Esophagus squamous epithelium (tissue), 5 donors: ENCODE measurements around the gene SGCD. TPM values are rescaled to one million over a fixed set of nuclear protein-coding genes. Genes with fewer than 3 reads are reported as not detected.

Experiments
- DNase-seq: peaks from one replicate; lab custom pipeline; 2025; lab: John Stamatoyannopoulos, UW
- H3K27ac ChIP-seq, 4 donors: fragments of 200-600 bp; sonication (generic); one replicate each; pipeline ENCODE4 v1.5.1; 2016 to 2019; ENCODE audit warnings: mild to moderate bottlenecking in 1 of 4
- H3K27me3 ChIP-seq, 4 donors: fragments of 200-600 bp; sonication (generic); 1 replicate in 3 of 4; 2 replicates in 1 of 4; pipeline versions ENCODE4 v1.5.1 to v1.6.0; 2017 to 2021; ENCODE audit warnings: antibody characterized with exemption in 1 of 4
- H3K36me3 ChIP-seq, 3 donors: fragments of 200-600 bp; sonication (generic); one replicate each; pipeline ENCODE4 v1.5.1; 2016 to 2019
- H3K4me1 ChIP-seq, 3 donors: fragments of 200-600 bp; sonication (generic); one replicate each; pipeline ENCODE4 v1.5.1; 2017 to 2019
- H3K4me3 ChIP-seq, 4 donors: fragments of 200-600 bp; sonication (generic); 1 replicate in 3 of 4; 2 replicates in 1 of 4; pipeline ENCODE4 v1.5.1; 2016 to 2019; ENCODE audit warnings: mild to moderate bottlenecking in 2 of 4, moderate library complexity in 1 of 4
- H3K9me3 ChIP-seq, 3 donors: fragments of 200-600 bp; sonication (generic); one replicate each; pipeline ENCODE4 v1.5.1; 2016 to 2019
- POLR2A ChIP-seq, 4 donors: fragments of 450-650 bp; IDR thresholded peaks; one replicate each; pipeline ENCODE4 v1.6.1; 2017; ENCODE audit warnings: antibody characterized with exemption in 4 of 4, mild to moderate bottlenecking in 4 of 4, moderate library complexity in 3 of 4
- WGBS, 2 donors: methylation state at CpG; one replicate each; pipeline ENCODE4 v1.1.5; 2018; 5-methylcytosine and 5-hydroxymethylcytosine counted together
- intact Hi-C: fragments of 100-400 bp; cut with DNase I; formaldehyde crosslinking; loops from one replicate; pipeline ENCODE4 v1.15.0; 2022
- total RNA-seq, 4 donors: library from RNA; depleted of rRNA; stranded (reverse); fragments of >200 nt; gene quantifications; one replicate each; pipeline ENCODE4 v1.1.0, GENCODE V29; 2016
- TF ChIP-seq, protein P1 (sequence below), 6 experiments: fragments of 450-650 bp in 4 of 6; fragments of 200-600 bp in 2 of 6; sonication (generic) in 2 of 6; IDR thresholded peaks; one replicate each; pipeline ENCODE4 v1.5.1; 2016 to 2019; ENCODE audit warnings: antibody characterized with exemption in 6 of 6, mild to moderate bottlenecking in 4 of 6, moderate library complexity in 4 of 6
- donor health status: DM: yes; HTN: yes; CAD: no.

Gene SGCD
- total RNA-seq, 4 donors from 2014 or later: 0.08 to 4.4 (median 0.64) TPM

DNA sequence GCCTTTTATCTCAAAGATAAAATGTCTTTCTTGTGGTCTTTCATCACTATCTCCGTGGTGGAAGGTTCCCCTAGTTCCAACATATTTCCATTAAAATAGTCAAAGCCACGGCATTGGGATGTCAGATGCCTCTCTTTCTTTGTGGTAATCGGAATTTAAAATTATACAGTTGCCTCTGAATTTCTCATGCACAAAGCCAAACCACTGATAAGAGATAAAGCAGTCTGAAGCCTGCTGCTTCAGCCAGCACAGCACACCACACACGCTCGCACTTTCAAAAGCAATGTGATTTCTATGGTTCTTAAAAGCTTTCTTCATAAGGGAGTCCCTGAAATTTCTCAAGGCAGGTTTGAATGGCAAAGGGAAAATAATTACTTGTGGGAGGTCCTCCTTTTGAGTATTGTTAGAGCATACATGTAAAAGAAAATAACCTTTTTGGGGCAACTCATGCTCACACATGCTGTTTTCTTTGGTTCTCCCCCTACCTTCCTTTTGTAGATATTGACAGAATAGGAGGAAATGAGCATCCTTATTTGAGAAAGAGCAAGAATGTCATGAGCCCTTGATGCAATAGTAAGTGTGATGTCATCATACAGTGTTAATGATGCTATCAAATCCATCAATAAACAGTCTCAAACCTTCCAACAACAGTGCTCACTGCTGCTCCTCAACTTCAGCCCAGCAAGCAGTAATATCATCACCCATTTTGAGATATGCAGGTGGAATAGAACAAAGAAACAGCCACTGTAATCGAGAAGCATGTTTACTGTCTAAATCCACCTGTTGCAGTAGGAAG, 437.4 kb downstream of the SGCD start:
- Histone ChIP-seq H3K4me3 (no peak overlapping the region), H3K9me3 (no peaks in the 10 kb centered on the region), H3K27ac (no peak overlapping the region), H3K4me1 (no peaks in the 10 kb centered on the region), H3K36me3 (no peaks in the 10 kb centered on the region), H3K27me3 (no peaks in the 10 kb centered on the region)
- 60 to 67% methylated on average over 6 of the region's 6 CpGs for WGBS, 2 donors
- no peak for DNase-seq
- TF ChIP-seq POLR2A (IDR thresholded peaks at IDR 0.05): no peak
- TF ChIP-seq, protein P1, sequence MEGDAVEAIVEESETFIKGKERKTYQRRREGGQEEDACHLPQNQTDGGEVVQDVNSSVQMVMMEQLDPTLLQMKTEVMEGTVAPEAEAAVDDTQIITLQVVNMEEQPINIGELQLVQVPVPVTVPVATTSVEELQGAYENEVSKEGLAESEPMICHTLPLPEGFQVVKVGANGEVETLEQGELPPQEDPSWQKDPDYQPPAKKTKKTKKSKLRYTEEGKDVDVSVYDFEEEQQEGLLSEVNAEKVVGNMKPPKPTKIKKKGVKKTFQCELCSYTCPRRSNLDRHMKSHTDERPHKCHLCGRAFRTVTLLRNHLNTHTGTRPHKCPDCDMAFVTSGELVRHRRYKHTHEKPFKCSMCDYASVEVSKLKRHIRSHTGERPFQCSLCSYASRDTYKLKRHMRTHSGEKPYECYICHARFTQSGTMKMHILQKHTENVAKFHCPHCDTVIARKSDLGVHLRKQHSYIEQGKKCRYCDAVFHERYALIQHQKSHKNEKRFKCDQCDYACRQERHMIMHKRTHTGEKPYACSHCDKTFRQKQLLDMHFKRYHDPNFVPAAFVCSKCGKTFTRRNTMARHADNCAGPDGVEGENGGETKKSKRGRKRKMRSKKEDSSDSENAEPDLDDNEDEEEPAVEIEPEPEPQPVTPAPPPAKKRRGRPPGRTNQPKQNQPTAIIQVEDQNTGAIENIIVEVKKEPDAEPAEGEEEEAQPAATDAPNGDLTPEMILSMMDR (IDR thresholded peaks at IDR 0.05): no peak
- intact Hi-C loops: no loop called here

DNA sequence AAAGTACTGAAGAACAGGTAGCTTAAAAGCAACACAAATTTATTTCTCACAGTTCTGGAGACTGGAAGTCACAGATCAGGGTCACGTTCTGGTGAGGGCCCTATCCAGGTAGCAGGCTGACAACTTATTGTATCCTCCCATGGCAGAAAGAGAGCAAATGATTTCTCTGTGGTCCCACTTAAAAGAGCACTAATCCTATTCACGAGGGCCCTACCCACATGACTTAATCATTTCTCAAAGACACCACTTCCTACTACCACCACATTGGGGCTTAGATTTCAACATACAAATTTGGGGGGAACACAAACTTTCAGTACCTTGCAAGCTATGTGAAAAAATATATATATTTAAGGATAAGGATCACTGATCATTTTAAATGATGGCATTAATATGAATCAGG, 447.3 kb downstream of the SGCD start:
- intact Hi-C loops: no loop called here
- WGBS, 2 donors: 39 to 49% methylated on average over 2 of the region's 2 CpGs
- no peaks in the 10 kb centered on the region for H3K9me3 ChIP-seq
- DNase-seq: no peak
- H3K4me1 ChIP-seq: no peaks in the 10 kb centered on the region
- TF ChIP-seq, protein P1 (IDR thresholded peaks at IDR 0.05): no peak
- no peak for TF ChIP-seq POLR2A (IDR thresholded peaks at IDR 0.05)
- no peaks in the 10 kb centered on the region for H3K36me3 ChIP-seq
- H3K4me3 ChIP-seq: no peak overlapping the region
- H3K27me3 ChIP-seq: no peaks in the 10 kb centered on the region
- no peak overlapping the region for H3K27ac ChIP-seq

DNA sequence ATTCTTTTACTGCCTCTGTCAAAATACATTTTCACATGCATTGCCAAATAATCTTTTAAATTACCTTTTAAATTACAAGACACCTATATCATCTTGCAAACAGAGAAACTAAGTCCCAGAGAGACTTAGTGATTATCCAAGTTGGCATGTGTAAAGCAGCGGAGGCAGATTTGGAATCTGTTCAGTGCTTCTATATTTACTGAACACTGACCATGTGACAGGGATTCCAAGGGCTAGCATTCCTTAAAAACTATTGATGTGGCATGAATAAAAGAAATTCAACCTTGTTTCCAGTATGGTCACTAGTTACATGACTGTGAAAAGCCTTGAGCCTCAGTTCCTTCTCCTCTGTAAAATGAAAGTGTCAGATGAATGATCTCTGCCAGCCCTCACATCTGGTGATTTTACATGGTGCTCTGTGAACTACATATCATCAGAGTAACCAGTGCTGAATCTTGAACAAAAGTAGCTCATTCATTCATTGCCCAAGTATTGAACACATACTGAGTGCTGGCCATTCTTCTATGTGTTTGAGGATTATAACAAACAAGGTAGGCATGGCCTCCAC, 451.3 kb downstream of the SGCD start:
- Histone ChIP-seq H3K36me3 (no peaks in the 10 kb centered on the region), H3K9me3 (peaks cover 0 to 5% (median 4%) of the 10 kb centered on the region in 3 donors), H3K27me3 (no peaks in the 10 kb centered on the region), H3K4me3 (no peak overlapping the region), H3K4me1 (no peaks in the 10 kb centered on the region), H3K27ac (no peak overlapping the region)
- DNase-seq: no peak
- TF ChIP-seq, protein P1 (IDR thresholded peaks at IDR 0.05): no peak
- no peak for TF ChIP-seq POLR2A (IDR thresholded peaks at IDR 0.05)
- intact Hi-C loops: no loop called here
- WGBS, 2 donors: 69 to 89% methylated on average over 1 of the region's 1 CpG

DNA sequence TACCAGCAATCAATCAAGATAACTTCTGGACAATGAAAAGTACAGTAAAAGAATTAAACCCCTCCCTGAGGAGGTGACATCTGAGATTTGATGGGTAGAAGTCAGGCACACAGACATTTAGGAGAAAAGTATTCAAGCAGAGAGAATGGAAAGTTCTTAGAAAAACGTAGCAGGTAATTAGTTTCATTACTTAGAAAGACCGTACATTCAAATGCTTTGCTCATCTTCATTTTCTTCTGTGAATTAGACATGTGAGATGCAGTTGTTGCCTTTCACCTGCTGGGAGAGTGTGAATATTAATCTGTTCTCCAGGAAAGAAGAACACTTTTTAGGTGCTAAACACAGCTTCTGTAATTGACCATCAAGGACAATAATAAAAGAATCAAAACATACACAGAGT, 451.8 kb downstream of the SGCD start:
- H3K36me3 ChIP-seq: no peaks in the 10 kb centered on the region
- no peaks in the 10 kb centered on the region for H3K4me1 ChIP-seq
- WGBS, 2 donors: 64 to 72% methylated on average over 2 of the region's 2 CpGs
- H3K9me3 ChIP-seq: peaks cover 0 to 9% (median 9%) of the 10 kb centered on the region in 3 donors
- intact Hi-C loops: no loop called here
- no peak for DNase-seq
- H3K27me3 ChIP-seq: no peaks in the 10 kb centered on the region
- TF ChIP-seq, protein P1 (IDR thresholded peaks at IDR 0.05): no peak
- no peak for TF ChIP-seq POLR2A (IDR thresholded peaks at IDR 0.05)
- H3K27ac ChIP-seq: no peak overlapping the region
- H3K4me3 ChIP-seq: no peak overlapping the region

DNA sequence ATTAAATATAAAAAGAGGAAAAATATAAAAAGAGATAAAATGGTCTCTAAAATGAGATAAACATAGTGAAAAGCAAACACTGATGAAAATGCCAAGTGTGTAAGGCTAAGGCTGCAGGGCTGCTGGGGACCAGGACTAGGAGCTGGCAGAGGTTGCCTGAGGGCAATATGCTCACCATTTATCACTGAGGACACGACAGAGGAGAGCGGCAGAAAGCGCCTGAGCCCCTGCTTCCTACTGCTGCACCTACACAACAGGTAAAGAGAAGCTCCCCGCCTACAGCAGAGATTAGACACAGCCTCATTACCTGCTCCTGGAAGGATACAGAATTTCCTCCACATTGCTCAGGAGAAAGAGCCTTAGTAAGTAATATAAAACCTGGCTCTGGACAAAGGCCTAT, 452.5 kb downstream of the SGCD start:
- intact Hi-C loops: no loop called here
- TF ChIP-seq, protein P1 (IDR thresholded peaks at IDR 0.05): no peak
- TF ChIP-seq POLR2A (IDR thresholded peaks at IDR 0.05): no peak

More for the DNA sequence above, 452.5 kb downstream of the SGCD start:
- Histone ChIP-seq H3K27me3 (no peaks in the 10 kb centered on the region), H3K36me3 (no peaks in the 10 kb centered on the region), H3K27ac (no peak overlapping the region), H3K4me1 (no peaks in the 10 kb centered on the region), H3K4me3 (no peak overlapping the region), H3K9me3 (peaks cover 0 to 11% (median 9%) of the 10 kb centered on the region in 3 donors)
- DNase-seq: no peak
- 50 to 54% methylated on average over 4 of the region's 4 CpGs for WGBS, 2 donors
